ENCODE data around the gene KLC1. TPM values are rescaled to one million over a fixed set of nuclear protein-coding genes. Genes with fewer than 3 reads are reported as not detected.

KLC1 gene
- total RNA-seq, 2 experiments from 2014 or later: 152 to 160 TPM

DNA sequence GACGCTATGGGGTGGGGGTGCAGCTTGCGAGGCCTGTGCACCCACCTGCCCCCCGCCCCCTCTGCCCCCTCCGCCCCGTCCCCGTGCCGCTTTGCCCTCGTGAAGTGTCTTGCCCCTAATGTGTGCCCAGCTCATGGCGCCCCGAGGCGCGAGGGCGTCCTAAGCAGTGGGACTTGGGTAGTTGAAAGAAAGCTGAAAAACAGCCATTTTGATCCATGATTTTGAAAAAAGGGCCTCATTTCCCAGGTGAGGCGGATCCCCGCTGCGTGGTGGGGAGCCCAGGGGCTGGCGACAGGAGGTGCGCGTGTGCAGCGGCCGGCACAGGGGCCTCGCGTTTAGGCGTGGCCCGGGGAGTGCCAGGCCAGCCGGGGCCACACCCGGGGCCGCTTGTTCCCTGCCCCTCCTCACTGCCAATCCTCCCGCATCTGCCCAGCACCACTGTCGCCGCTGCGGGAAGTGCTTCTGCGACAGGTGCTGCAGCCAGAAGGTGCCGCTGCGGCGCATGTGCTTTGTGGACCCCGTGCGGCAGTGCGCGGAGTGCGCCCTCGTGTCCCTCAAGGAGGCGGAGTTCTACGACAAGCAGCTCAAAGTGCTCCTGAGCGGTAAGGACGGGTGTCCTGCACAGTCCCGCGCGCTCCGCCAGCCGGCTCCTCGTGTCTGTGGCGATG lies 98.4 kb downstream of the KLC1 start:
- Mint-ChIP-seq H3K9me3 (no peaks in the 10 kb centered on the region), H3K27ac (no peak overlapping the region), H3K4me3 (no peak overlapping the region), H3K27me3 (no peaks in the 10 kb centered on the region), H3K36me3 (ENCODE audit: low read depth) (peaks cover 2% of the 10 kb centered on the region), H3K4me1 (no peaks in the 10 kb centered on the region)
- no peak for DNase-seq
- ChIA-PET CTCF (no interaction called here), POLR2A (no interaction called here)

DNA sequence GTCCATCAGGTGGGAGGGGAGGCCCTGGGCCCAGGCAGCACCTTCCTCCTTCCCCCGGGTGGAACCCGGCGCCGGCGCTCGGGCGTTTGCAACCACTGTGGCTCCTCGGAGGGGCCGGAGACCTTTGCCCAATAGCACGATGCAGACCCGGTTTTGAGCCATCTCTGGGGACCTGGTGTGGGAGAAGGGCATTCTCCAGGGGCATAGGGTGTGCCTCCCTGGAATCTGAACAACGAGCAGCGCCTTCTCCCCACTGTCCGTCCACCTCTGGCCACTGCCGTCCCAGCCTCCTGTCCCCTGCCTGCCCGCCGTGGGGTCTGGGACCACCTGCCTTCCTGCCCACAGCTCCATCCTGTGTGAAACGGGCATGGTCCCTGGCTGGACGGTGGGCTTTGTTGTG lies 99.1 kb downstream of the KLC1 start:
- Mint-ChIP-seq H3K36me3 (ENCODE audit: low read depth) (peaks cover 5% of the 10 kb centered on the region), H3K4me3 (no peak overlapping the region), H3K27me3 (no peaks in the 10 kb centered on the region), H3K4me1 (no peaks in the 10 kb centered on the region), H3K27ac (no peak overlapping the region), H3K9me3 (no peaks in the 10 kb centered on the region)
- ChIA-PET POLR2A (no interaction called here), CTCF (no interaction called here)
- no peak for DNase-seq

- Mint-ChIP-seq H3K36me3 (ENCODE audit: low read depth) (peaks cover 5% of the 10 kb centered on the region), H3K9me3 (no peaks in the 10 kb centered on the region), H3K4me1 (no peaks in the 10 kb centered on the region), H3K4me3 (no peak overlapping the region), H3K27ac (no peak overlapping the region), H3K27me3 (no peaks in the 10 kb centered on the region)
- POLR2A ChIA-PET: no interaction called here
- no peak for DNase-seq
- CTCF ChIA-PET: no interaction called here
Measured at GRCh38 chr14:103728721-103729120, 99.7 kb downstream of the KLC1 start.

DNA sequence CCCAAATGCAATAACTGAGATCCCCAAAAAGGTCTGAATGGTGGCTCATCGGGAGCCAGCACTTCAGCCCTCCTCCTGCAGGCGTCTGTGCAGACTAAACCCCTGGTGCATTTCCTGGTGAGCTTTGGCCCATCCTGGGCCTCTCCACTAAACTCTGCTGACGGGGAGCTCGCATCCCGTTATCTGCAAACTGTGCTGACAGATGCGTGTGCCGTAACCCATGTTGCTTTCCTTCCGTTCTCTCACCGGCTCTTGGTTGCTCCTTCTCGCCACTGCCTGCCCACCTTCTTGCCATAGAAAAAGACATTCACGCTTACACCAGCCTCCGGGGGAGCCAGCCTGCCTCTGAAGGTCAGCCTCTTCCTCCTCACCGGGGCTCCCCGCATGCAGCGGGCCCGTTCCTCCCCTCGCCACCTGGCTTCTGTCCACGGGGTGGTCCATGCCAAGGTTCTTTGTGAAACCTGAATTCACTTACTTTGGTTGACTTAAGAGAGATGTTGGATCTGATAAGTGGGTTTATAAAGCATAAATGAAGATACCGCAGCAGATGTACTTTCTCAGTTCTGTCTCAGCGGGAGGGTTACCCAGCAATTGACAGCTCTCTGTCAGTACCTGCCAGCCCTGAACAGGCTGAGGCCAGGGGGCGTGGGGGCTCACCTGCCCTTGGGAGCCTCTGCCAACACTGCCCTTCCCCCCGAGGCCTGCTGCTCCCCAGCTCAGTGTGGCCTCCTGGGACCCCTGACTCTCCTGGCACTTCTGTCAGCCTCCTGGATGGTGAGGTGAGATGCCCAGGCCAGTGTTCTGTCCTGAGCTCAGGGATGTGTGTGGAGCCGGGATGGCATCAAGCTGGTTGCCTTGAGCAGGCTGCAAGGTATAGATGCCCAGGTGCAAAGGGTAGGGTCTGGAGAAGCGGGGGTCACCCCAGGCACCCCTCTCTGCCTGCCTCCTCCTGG lies 100.8 kb downstream of the KLC1 start:
- Mint-ChIP-seq H3K4me1 (no peaks in the 10 kb centered on the region), H3K27me3 (no peaks in the 10 kb centered on the region), H3K27ac (no peak overlapping the region), H3K9me3 (no peaks in the 10 kb centered on the region), H3K36me3 (ENCODE audit: low read depth) (peaks cover 5% of the 10 kb centered on the region), H3K4me3 (no peak overlapping the region)
- DNase-seq: no peak
- ChIA-PET POLR2A (no interaction called here), CTCF (no interaction called here)

GRCh38 chr14:103730490-103731035 lies 101.6 kb downstream of the KLC1 start:
- Mint-ChIP-seq H3K27me3 (no peaks in the 10 kb centered on the region), H3K27ac (no peak overlapping the region), H3K4me3 (no peak overlapping the region), H3K4me1 (no peaks in the 10 kb centered on the region), H3K9me3 (no peaks in the 10 kb centered on the region), H3K36me3 (ENCODE audit: low read depth) (peaks cover 5% of the 10 kb centered on the region)
- ChIA-PET CTCF (no interaction called here), POLR2A (no interaction called here)
- no peak for DNase-seq

DNA sequence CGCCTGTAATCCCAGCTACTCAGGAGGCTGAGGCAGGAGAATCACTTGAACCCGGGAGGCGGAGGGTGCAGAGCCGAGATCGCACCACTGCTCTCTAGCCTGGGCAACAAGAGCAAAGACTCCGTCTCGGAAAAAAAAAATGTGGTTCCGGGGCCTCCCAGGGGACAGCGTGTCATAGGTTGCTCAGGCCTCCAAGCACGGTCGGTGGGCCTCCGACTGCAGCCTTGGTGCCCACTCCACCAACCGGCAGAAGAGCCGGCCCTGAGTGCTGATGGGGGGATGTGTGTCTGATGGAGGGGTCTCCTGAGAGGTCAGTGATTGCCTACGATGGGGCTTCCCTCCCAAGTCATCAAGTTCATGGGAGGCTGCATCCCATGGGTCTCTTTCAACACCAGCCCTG lies 102.5 kb downstream of the KLC1 start:
- Mint-ChIP-seq H3K36me3 (ENCODE audit: low read depth) (peaks cover 5% of the 10 kb centered on the region), H3K4me3 (no peak overlapping the region), H3K27me3 (no peaks in the 10 kb centered on the region), H3K9me3 (no peaks in the 10 kb centered on the region), H3K4me1 (no peaks in the 10 kb centered on the region), H3K27ac (no peak overlapping the region)
- CTCF ChIA-PET: no interaction called here
- POLR2A ChIA-PET: no interaction called here
- DNase-seq: no peak

DNA sequence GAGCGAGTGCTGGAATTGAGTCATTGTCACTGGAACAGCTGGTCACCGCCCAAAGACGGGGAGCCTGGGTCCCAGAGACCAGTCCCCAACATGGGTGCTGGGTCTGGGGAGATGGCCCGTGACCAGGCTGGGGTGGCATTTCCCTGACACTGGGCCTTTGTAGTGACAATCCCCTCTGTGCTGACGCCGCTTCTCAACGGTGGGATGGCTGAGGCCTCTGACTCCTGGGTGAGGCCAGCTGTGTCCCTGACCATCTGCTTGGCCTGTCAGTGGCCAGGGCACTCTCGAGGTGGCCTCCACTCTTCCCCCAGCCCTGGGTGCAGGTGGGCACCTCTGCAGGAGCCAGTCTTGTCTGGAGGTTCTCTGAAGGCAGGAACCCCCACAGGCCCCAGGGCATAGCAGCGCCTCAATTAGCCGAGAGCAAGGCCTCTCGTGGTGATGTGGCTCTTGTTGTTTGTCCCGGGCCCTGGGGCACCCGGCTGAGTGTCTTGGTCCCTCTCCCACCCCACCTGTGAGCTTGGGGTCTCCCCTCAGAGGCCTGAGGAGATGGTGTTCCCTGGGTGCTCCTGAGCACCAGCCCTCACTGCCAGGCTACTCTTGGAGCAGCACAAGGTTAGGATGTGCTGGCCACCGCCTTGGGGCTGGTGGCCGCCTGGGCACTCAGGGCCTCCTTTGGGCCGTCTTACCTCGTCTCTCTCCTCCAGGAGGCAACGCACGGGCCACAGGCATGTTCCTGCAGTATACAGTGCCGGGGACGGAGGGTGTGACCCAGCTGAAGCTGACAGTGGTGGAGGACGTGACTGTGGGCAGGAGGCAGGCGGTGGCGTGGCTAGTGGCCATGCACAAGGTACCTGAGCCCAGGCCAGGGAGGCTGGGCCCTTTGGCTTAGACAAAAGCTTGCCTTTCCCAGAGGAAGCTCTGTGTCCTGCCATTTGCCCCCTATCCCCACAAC lies 103.2 kb downstream of the KLC1 start:
- CTCF ChIA-PET: interaction anchor here (0.9 kb wide), 1 partner anchor 11 kb away, joined by 3 read pairs; no protein-coding TSS in a partner anchor
- Mint-ChIP-seq H3K27ac (no peak overlapping the region), H3K4me1 (no peaks in the 10 kb centered on the region), H3K4me3 (no peak overlapping the region), H3K9me3 (no peaks in the 10 kb centered on the region), H3K27me3 (no peaks in the 10 kb centered on the region), H3K36me3 (ENCODE audit: low read depth) (peaks cover 5% of the 10 kb centered on the region)
- POLR2A ChIA-PET: no interaction called here
- no peak for DNase-seq

DNA sequence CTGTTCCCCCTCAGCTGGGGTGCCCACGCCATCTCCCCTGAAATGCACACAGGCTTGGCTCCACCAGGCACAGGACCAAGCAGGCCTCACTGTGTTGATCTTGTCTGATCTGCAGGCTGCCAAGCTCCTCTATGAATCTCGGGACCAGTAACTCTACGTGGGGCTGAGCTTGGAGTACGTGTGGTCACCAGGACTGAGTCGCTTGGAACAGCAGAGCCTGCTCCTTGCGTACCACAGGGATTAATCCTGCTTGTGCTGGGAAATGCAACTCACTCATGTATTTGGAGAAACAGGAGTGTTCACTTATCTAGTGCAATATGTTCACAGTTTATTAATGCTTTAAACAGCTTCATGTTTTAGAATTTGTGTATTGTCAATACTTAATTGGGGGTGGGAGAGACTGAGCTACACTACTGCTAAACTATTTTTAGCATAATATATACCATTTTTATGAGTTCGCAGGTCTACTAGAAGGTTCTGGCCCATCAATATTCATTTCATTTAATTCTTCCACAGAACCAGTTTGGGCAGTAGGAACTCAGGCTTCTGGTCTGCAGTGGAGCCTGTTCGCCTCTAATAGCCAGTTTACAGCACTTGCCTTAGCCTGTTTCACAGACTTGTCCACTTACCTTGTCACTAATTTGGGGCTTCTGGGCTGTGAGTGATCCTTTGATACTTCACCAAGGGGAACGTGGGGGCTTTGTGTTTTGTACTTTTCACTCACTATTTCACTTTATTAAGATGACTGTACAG lies 104.0 kb downstream of the KLC1 start:
- H3K4me3 Mint-ChIP-seq: no peak overlapping the region
- POLR2A ChIA-PET: no interaction called here
- H3K27me3 Mint-ChIP-seq: no peaks in the 10 kb centered on the region
- peaks cover 5% of the 10 kb centered on the region for H3K36me3 Mint-ChIP-seq (ENCODE audit: low read depth)
- CTCF ChIA-PET: interaction anchor here (0.9 kb wide), 1 partner anchor 10 kb away, joined by 3 read pairs; no protein-coding TSS in a partner anchor
- H3K27ac Mint-ChIP-seq: no peak overlapping the region
- H3K9me3 Mint-ChIP-seq: no peaks in the 10 kb centered on the region
- no peak for DNase-seq
- no peaks in the 10 kb centered on the region for H3K4me1 Mint-ChIP-seq

DNA sequence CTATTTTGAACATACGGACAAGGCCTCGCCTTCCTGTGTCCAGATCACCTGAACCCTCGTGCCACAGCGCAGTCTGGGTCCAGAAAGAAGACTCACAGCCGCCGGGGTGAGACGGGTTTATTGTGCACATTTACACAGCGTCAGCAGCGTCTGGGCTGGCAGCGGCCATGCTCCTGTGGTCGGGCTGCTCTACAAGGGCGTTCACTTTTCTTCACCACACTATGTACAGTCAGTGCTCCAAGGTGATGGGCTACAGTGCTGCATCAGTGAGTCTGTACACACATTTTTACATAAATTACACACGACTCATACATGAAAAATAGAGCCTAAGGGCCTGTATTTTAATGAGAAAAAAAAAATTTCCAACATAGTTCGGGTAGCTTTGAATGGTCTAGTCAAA lies 104.6 kb downstream of the KLC1 start:
- Mint-ChIP-seq H3K36me3 (ENCODE audit: low read depth) (peaks cover 5% of the 10 kb centered on the region), H3K4me3 (no peak overlapping the region), H3K27ac (no peak overlapping the region), H3K4me1 (no peaks in the 10 kb centered on the region), H3K9me3 (no peaks in the 10 kb centered on the region), H3K27me3 (no peaks in the 10 kb centered on the region)
- no peak for DNase-seq
- POLR2A ChIA-PET: no interaction called here
- CTCF ChIA-PET: no interaction called here

DNA sequence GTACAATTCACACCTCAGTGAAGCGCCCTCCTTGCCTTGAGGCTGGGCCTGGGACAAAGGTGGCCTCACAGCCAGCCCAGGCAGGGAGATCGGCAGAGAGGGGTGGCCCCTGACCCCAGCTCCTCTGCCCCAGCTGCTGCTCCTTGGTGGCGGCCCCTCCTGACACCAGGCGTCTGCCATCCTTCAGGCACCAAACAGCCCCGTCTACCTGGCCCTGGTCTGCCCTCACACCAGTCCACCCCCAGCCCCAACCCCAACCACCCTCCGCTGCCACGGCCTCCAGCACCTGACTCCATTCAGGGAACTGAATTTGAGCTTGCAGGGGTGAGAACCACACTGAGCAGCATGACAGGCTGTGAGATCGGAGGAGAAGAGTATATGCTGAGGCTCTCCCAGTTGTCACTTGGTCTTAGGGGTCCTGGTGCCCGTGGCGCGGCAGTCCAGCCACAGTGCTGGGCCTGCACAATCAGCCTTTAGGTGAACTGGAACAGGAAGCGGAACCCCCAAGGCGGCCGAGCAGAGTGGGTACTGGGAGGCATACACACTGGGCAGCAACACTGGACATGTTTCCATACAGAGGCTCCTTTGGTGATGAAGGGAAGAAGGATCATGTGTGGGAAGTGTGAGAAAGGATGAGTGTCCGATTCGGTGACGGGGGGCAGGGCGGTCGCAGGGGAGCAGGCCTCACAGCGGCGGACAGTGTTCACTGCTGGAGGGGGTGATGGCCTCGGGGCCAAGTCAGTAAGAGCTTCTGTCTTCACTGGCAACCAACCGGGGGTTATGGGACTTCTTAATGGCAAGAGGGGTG lies 105.3 kb downstream of the KLC1 start:
- Mint-ChIP-seq H3K27me3 (no peaks in the 10 kb centered on the region), H3K4me3 (no peak overlapping the region), H3K9me3 (no peaks in the 10 kb centered on the region), H3K27ac (no peak overlapping the region), H3K4me1 (no peaks in the 10 kb centered on the region), H3K36me3 (ENCODE audit: low read depth) (peaks cover 5% of the 10 kb centered on the region)
- DNase-seq: no peak
- CTCF ChIA-PET: no interaction called here
- POLR2A ChIA-PET: no interaction called here

- no peak for DNase-seq
- POLR2A ChIA-PET: interaction anchor here (1.4 kb wide), 1 partner anchor 10 kb away, joined by 3 read pairs; no protein-coding TSS in a partner anchor
- H3K27me3 Mint-ChIP-seq: no peaks in the 10 kb centered on the region
- H3K4me3 Mint-ChIP-seq: no peak overlapping the region
- no peak overlapping the region for H3K27ac Mint-ChIP-seq
- no peaks in the 10 kb centered on the region for H3K9me3 Mint-ChIP-seq
- CTCF ChIA-PET: no interaction called here
- H3K36me3 Mint-ChIP-seq (ENCODE audit: low read depth): peaks cover 3% of the 10 kb centered on the region
- H3K4me1 Mint-ChIP-seq: no peaks in the 10 kb centered on the region
Measured at GRCh38 chr14:103735022-103735421, 106.0 kb downstream of the KLC1 start.

DNA sequence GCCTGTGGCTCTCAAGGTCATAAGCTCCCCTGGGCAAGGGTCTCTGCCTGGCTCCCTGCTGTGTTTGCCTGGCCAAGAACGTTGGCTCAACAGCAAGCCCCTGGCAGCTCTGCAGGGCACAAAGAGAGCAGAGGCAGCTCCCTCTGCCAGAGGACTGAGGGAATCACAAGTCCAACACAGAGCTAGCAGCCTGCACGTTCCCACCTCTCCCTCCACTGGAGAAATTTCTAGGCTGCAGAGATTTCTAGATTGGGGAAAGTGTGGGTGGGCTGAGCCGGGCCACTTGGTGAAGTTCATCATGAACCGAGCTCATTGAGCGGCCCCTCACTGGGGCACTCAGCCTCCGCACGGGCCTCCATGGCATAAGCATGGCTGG lies 106.4 kb downstream of the KLC1 start:
- DNase-seq: no peak
- Mint-ChIP-seq H3K9me3 (no peaks in the 10 kb centered on the region), H3K27me3 (no peaks in the 10 kb centered on the region), H3K4me1 (no peaks in the 10 kb centered on the region), H3K4me3 (no peak overlapping the region), H3K27ac (no peak overlapping the region), H3K36me3 (ENCODE audit: low read depth) (peaks cover 3% of the 10 kb centered on the region)
- POLR2A ChIA-PET: interaction anchor here (1.4 kb wide), 1 partner anchor 10 kb away, joined by 3 read pairs; no protein-coding TSS in a partner anchor
- CTCF ChIA-PET: no interaction called here
